22Rv1 (cell line): ENCODE results near the gene SKA3.

Source experiments
- ZFX ChIP-seq: fragments of 450-650 bp; IDR thresholded peaks from 2 replicates; pipeline ENCODE4 v1.6.1; 2017; ENCODE audit warnings: antibody characterized with exemption, borderline replicate concordance
- TF ChIP-seq, protein P1 (sequence below): fragments of 450-650 bp; IDR thresholded peaks from 2 replicates; pipeline ENCODE4 v1.5.1; 2017; ENCODE audit warnings: mild to moderate bottlenecking

- TF ChIP-seq ZFX = no peak
- TF ChIP-seq, protein P1, sequence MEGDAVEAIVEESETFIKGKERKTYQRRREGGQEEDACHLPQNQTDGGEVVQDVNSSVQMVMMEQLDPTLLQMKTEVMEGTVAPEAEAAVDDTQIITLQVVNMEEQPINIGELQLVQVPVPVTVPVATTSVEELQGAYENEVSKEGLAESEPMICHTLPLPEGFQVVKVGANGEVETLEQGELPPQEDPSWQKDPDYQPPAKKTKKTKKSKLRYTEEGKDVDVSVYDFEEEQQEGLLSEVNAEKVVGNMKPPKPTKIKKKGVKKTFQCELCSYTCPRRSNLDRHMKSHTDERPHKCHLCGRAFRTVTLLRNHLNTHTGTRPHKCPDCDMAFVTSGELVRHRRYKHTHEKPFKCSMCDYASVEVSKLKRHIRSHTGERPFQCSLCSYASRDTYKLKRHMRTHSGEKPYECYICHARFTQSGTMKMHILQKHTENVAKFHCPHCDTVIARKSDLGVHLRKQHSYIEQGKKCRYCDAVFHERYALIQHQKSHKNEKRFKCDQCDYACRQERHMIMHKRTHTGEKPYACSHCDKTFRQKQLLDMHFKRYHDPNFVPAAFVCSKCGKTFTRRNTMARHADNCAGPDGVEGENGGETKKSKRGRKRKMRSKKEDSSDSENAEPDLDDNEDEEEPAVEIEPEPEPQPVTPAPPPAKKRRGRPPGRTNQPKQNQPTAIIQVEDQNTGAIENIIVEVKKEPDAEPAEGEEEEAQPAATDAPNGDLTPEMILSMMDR = no peak
Measured at GRCh38 chr13:21216332-21216731, 40.0 kb upstream of the SKA3 start.
